Sigmoid colon (tissue), 7 donors: ENCODE results near the gene GJB4. TPM values are rescaled to one million over a fixed set of nuclear protein-coding genes. Genes with fewer than 3 reads are reported as not detected.

Source experiments
- DNase-seq: peaks from one replicate; pipeline ENCODE4 v3.0.0-alpha.2; 2019
- H3K27ac ChIP-seq, 4 donors: fragments of 200-600 bp; sonication (generic); one replicate each; pipeline ENCODE4 v1.5.1; 2016 to 2019; ENCODE audit warnings: mild to moderate bottlenecking in 1 of 4
- H3K27me3 ChIP-seq, 3 donors: fragments of 200-600 bp; sonication (generic); one replicate each; pipeline ENCODE4 v1.5.1; 2019; ENCODE audit warnings: mild to moderate bottlenecking in 1 of 3
- H3K36me3 ChIP-seq, 4 donors: fragments of 200-600 bp; sonication (generic); one replicate each; pipeline ENCODE4 v1.5.1; 2016 to 2019
- H3K4me1 ChIP-seq, 4 donors: fragments of 200-600 bp; sonication (generic); one replicate each; pipeline ENCODE4 v1.5.1; 2017 to 2019
- H3K4me3 ChIP-seq, 4 donors: fragments of 200-600 bp; sonication (generic); one replicate each; pipeline ENCODE4 v1.5.1; 2017 to 2019; ENCODE audit warnings: mild to moderate bottlenecking in 2 of 4, moderate library complexity in 1 of 4
- H3K9me3 ChIP-seq, 4 donors: fragments of 200-600 bp in 3 of 4; sonication (generic) in 3 of 4; one replicate each; pipeline versions ENCODE4 v1.5.1 to v1.6.1; 2013 to 2019
- EP300 ChIP-seq, 4 donors: sonication (generic); formaldehyde crosslinking; IDR thresholded peaks; one replicate each; pipeline ENCODE4 v1.6.1; 2017; ENCODE audit warnings: antibody characterized with exemption in 4 of 4
- POLR2A ChIP-seq, 2 donors: fragments of 450-650 bp; IDR thresholded peaks; one replicate each; pipeline ENCODE4 v1.6.1; 2016; ENCODE audit warnings: antibody characterized with exemption in 2 of 2, mild to moderate bottlenecking in 2 of 2, moderate library complexity in 2 of 2
- POLR2AphosphoS5 ChIP-seq, 4 donors: sonication (generic); formaldehyde crosslinking; IDR thresholded peaks; one replicate each; pipeline ENCODE4 v1.6.1; 2017; ENCODE audit warnings: antibody characterized with exemption in 4 of 4
- WGBS, 2 donors: extraction: QIAGEN DNeasy Blood & Tissue Kit; methylation state at CpG; one replicate each; pipeline ENCODE4 v1.1.7; 2013; 5-methylcytosine and 5-hydroxymethylcytosine counted together
- intact Hi-C: fragments of 100-400 bp; cut with DNase I; formaldehyde crosslinking; loops from one replicate; pipeline ENCODE4 v1.15.1; 2023
- polyA plus RNA-seq, 3 donors: library from polyadenylated mRNA; stranded (reverse); fragments of 200-250 nt; gene quantifications; one replicate each; pipeline ENCODE4 v1.2.3, GENCODE V29; 2013
- total RNA-seq, 4 donors: library from RNA; depleted of rRNA; stranded (reverse); fragments of >200 nt; gene quantifications; one replicate each; pipeline ENCODE4 v1.1.0, GENCODE V29; 2016
- TF ChIP-seq, protein P1 (sequence below), 4 experiments: fragments of 450-650 bp in 3 of 4; fragments of 200-600 bp in 1 of 4; IDR thresholded peaks; one replicate each; pipeline ENCODE4 v1.5.1; 2016 to 2019; ENCODE audit warnings: antibody characterized with exemption in 4 of 4, mild to moderate bottlenecking in 3 of 4, moderate library complexity in 2 of 4
- donor health status: healthy with polysubstance abuse.
- donor health status: Bipolar disorder and iron deficiency.
- donor health status: healthy.

Gene GJB4
- total and polyA plus RNA-seq, 7 donors = 0.39 TPM; not detected in 6

DNA sequence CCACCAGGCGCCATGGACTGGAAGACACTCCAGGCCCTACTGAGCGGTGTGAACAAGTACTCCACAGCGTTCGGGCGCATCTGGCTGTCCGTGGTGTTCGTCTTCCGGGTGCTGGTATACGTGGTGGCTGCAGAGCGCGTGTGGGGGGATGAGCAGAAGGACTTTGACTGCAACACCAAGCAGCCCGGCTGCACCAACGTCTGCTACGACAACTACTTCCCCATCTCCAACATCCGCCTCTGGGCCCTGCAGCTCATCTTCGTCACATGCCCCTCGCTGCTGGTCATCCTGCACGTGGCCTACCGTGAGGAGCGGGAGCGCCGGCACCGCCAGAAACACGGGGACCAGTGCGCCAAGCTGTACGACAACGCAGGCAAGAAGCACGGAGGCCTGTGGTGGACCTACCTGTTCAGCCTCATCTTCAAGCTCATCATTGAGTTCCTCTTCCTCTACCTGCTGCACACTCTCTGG, 25.2 kb downstream of the GJB4 start:
- intact Hi-C loops = loop anchor here (5.0 kb wide), 1 partner anchor 83 kb away; no protein-coding TSS in a partner anchor
- Histone ChIP-seq H3K9me3 (no peaks in the 10 kb centered on the region), H3K27me3 (peaks cover 26 to 46% (median 36%) of the 10 kb centered on the region in 3 donors), H3K4me3 (no peak overlapping the region), H3K27ac (no peak overlapping the region), H3K36me3 (no peaks in the 10 kb centered on the region), H3K4me1 (peaks cover 0 to 14% (median 12%) of the 10 kb centered on the region in 4 donors)
- TF ChIP-seq EP300 (IDR thresholded peaks at IDR 0.05) = no peak
- TF ChIP-seq POLR2A (IDR thresholded peaks at IDR 0.05) = no peak
- TF ChIP-seq POLR2AphosphoS5 (IDR thresholded peaks at IDR 0.05) = no peak
- TF ChIP-seq, protein P1, sequence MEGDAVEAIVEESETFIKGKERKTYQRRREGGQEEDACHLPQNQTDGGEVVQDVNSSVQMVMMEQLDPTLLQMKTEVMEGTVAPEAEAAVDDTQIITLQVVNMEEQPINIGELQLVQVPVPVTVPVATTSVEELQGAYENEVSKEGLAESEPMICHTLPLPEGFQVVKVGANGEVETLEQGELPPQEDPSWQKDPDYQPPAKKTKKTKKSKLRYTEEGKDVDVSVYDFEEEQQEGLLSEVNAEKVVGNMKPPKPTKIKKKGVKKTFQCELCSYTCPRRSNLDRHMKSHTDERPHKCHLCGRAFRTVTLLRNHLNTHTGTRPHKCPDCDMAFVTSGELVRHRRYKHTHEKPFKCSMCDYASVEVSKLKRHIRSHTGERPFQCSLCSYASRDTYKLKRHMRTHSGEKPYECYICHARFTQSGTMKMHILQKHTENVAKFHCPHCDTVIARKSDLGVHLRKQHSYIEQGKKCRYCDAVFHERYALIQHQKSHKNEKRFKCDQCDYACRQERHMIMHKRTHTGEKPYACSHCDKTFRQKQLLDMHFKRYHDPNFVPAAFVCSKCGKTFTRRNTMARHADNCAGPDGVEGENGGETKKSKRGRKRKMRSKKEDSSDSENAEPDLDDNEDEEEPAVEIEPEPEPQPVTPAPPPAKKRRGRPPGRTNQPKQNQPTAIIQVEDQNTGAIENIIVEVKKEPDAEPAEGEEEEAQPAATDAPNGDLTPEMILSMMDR (IDR thresholded peaks at IDR 0.05) = no peak
- WGBS, 2 donors = 92 to 93% methylated on average over 28 of the region's 28 CpGs
- DNase-seq = peak; percentile 61

DNA sequence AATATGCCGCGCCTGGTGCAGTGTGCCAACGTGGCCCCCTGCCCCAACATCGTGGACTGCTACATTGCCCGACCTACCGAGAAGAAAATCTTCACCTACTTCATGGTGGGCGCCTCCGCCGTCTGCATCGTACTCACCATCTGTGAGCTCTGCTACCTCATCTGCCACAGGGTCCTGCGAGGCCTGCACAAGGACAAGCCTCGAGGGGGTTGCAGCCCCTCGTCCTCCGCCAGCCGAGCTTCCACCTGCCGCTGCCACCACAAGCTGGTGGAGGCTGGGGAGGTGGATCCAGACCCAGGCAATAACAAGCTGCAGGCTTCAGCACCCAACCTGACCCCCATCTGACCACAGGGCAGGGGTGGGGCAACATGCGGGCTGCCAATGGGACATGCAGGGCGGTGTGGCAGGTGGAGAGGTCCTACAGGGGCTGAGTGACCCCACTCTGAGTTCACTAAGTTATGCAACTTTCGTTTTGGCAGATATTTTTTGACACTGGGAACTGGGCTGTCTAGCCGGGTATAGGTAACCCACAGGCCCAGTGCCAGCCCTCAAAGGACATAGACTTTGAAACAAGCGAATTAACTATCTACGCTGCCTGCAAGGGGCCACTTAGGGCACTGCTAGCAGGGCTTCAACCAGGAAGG, 25.8 kb downstream of the GJB4 start:
- no peaks in the 10 kb centered on the region for H3K9me3 ChIP-seq
- TF ChIP-seq POLR2AphosphoS5 (IDR thresholded peaks at IDR 0.05) = no peak
- TF ChIP-seq, protein P1 (IDR thresholded peaks at IDR 0.05) = no peak
- no peak for TF ChIP-seq POLR2A (IDR thresholded peaks at IDR 0.05)
- no peak for TF ChIP-seq EP300 (IDR thresholded peaks at IDR 0.05)
- intact Hi-C loops = loop anchor here (5.0 kb wide), 1 partner anchor 82 kb away; no protein-coding TSS in a partner anchor
- H3K27ac ChIP-seq = no peak overlapping the region
- no peak overlapping the region for H3K4me3 ChIP-seq
- peaks cover 0 to 14% (median 12%) of the 10 kb centered on the region in 4 donors for H3K4me1 ChIP-seq
- peak; percentile 33 for DNase-seq
- no peaks in the 10 kb centered on the region for H3K36me3 ChIP-seq
- peaks cover 26 to 40% (median 30%) of the 10 kb centered on the region in 3 donors for H3K27me3 ChIP-seq
- WGBS, 2 donors = 85 to 89% methylated on average over 22 of the region's 22 CpGs

DNA sequence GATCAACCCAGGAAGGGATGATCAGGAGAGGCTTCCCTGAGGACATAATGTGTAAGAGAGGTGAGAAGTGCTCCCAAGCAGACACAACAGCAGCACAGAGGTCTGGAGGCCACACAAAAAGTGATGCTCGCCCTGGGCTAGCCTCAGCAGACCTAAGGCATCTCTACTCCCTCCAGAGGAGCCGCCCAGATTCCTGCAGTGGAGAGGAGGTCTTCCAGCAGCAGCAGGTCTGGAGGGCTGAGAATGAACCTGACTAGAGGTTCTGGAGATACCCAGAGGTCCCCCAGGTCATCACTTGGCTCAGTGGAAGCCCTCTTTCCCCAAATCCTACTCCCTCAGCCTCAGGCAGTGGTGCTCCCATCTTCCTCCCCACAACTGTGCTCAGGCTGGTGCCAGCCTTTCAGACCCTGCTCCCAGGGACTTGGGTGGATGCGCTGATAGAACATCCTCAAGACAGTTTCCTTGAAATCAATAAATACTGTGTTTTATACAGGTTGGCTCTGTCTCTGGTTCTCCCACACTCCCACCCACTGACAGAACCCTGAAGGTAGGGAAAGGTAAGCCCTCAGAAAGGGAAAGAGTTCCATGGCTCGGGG, 26.4 kb downstream of the GJB4 start:
- Histone ChIP-seq H3K4me1 (peaks cover 0 to 10% (median 9%) of the 10 kb centered on the region in 4 donors), H3K27ac (no peak overlapping the region), H3K27me3 (peaks cover 24 to 34% (median 24%) of the 10 kb centered on the region in 3 donors), H3K9me3 (no peaks in the 10 kb centered on the region), H3K4me3 (no peak overlapping the region), H3K36me3 (no peaks in the 10 kb centered on the region)
- DNase-seq = peak; percentile 17
- intact Hi-C loops = loop anchor here (5.0 kb wide), 1 partner anchor 81 kb away; no protein-coding TSS in a partner anchor
- TF ChIP-seq POLR2AphosphoS5 (IDR thresholded peaks at IDR 0.05) = no peak
- TF ChIP-seq POLR2A (IDR thresholded peaks at IDR 0.05) = no peak
- TF ChIP-seq, protein P1 (IDR thresholded peaks at IDR 0.05) = no peak
- no peak for TF ChIP-seq EP300 (IDR thresholded peaks at IDR 0.05)
- 65 to 68% methylated on average over 4 of the region's 4 CpGs for WGBS, 2 donors

- Histone ChIP-seq H3K36me3 (no peaks in the 10 kb centered on the region), H3K27ac (no peak overlapping the region), H3K4me1 (peaks cover 0 to 2% (median 2%) of the 10 kb centered on the region in 4 donors), H3K27me3 (peaks cover 16 to 26% (median 17%) of the 10 kb centered on the region in 3 donors), H3K4me3 (no peak overlapping the region), H3K9me3 (no peaks in the 10 kb centered on the region)
- intact Hi-C loops = loop anchor here (5.0 kb wide), 1 partner anchor 81 kb away; no protein-coding TSS in a partner anchor
- TF ChIP-seq POLR2A (IDR thresholded peaks at IDR 0.05) (no peak), POLR2AphosphoS5 (IDR thresholded peaks at IDR 0.05) (no peak)
- TF ChIP-seq, protein P1 (IDR thresholded peaks at IDR 0.05) = peak in 3 of 4 experiments; percentile 54 to 78 (median 62)
- peak; percentile 68 for DNase-seq
- 31 to 50% methylated on average over 14 of the region's 14 CpGs for WGBS, 2 donors
Observed at GRCh38 chr1:34786521-34787325, 27.2 kb downstream of the GJB4 start.
